ENCODE results near the gene ADH5. TPM values are rescaled to one million over a fixed set of nuclear protein-coding genes. Genes with fewer than 3 reads are reported as not detected.
"Not testable (repeated sequence)": the region's sequence is repeated elsewhere in the genome, so short reads cannot be mapped to it uniquely, and the experiment has no call there.

The ADH5 gene
- total and polyA plus RNA-seq, 2 donors (not counting 1 experiment from before 2014, with no cell fraction given): 23.9 to 65.6 TPM

GRCh38 chr4:99024481-99025275 lies 63.9 kb downstream of the ADH5 start:
- no peak for DNase-seq
- peaks cover 9% of the 10 kb centered on the region for H3K9me3 Mint-ChIP-seq (ENCODE audit: insufficient read depth)
- Histone ChIP-seq H4K20me1 (ENCODE audit: control insufficient read depth, insufficient read depth, low read length, poor library complexity, severe bottlenecking) (peaks cover 67% of the 10 kb centered on the region), H3K4me2 (replicated peaks; ENCODE audit: low read depth, low read length, poor library complexity, severe bottlenecking) (no peak overlapping the region), H3K27ac (ENCODE audit: low read length in 2 of 2) (no peak overlapping the region), H2AFZ (ENCODE audit: insufficient read depth, low read depth, low read length, poor library complexity, severe bottlenecking) (no peak overlapping the region), H3K9me3 (ENCODE audit: control extremely low read depth in 1 of 3, control insufficient read depth in 2 of 3, insufficient read depth in 1 of 3, low read length in 2 of 3) (peaks cover 0 to 20% (median 10%) of the 10 kb centered on the region in 3 donors), H3K79me2 (ENCODE audit: control insufficient read depth, insufficient read depth, low read length) (peaks cover 86% of the 10 kb centered on the region), H3K27me3 (replicated peaks in 1 of 4; ENCODE audit: control extremely low read depth in 1 of 4, control insufficient read depth in 3 of 4, insufficient read depth in 4 of 4, low read length in 3 of 4) (no peaks in the 10 kb centered on the region), H3K36me3 (replicated peaks in 1 of 2; ENCODE audit: control extremely low read depth in 1 of 2, control insufficient read depth in 1 of 2, extremely low read depth in 1 of 2, insufficient read depth in 2 of 2, low read length in 1 of 2) (peaks cover 0 to 4% of the 10 kb centered on the region in 2 experiments), H3K4me1 (ENCODE audit: control insufficient read depth in 2 of 2, insufficient read depth in 2 of 2, low read length in 2 of 2) (peaks cover under 1 to 8% of the 10 kb centered on the region in 2 donors), H3K9ac (ENCODE audit: low read length) (no peak overlapping the region), H3K4me3 (ENCODE audit: control extremely low read depth in 1 of 5, extremely low read depth in 1 of 5, insufficient read depth in 1 of 5, low read depth in 2 of 5, low read length in 4 of 5) (no peak overlapping the region)
- H3K4me3 Mint-ChIP-seq: no peak overlapping the region
- no peak overlapping the region for H3K27ac Mint-ChIP-seq
- no peak for ATAC-seq (ENCODE audit: low read depth)
- H3K27me3 Mint-ChIP-seq: no peaks in the 10 kb centered on the region
- intact Hi-C loops (cut with micrococcal nuclease): no loop called here
- TF ChIP-seq CTCF (IDR thresholded peaks at IDR 0.05) (no peak), EZH2 (IDR thresholded peaks at IDR 0.05; ENCODE audit: borderline replicate concordance, insufficient read depth, low read depth, low read length, poor library complexity, severe bottlenecking) (no peak)
- H3K4me1 Mint-ChIP-seq: peaks cover 56% of the 10 kb centered on the region
- ChIA-PET POLR2A (no interaction called here), CTCF (interaction anchor here (1.2 kb wide), 1 partner anchor 32 kb away, joined by 3 read pairs; no protein-coding TSS in a partner anchor)
- WGBS (ENCODE audit: insufficient coverage): 97% methylated on average over 5 of the region's 7 CpGs

DNA sequence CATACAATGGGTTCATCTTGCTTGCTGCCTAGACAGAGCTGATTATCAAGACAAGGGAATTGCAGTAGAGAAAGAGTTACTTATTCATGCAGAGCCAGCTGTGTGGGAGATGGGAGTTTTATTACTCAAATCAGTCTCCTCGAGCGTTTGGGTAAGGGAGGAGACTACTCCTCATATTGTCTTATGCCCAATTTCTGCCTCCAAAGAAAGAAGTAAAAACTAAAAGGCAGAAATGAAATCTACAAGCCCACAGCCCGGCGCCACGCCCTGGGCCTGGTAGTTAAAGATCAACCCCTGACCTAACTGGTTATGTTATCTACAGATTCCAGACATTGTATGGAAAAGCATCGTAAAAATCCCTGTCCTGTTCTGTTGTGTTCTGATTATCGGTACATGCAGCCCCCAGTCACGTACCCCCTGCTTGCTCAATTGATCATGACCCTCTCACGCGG lies 64.8 kb downstream of the ADH5 start:
- H3K79me2 ChIP-seq (ENCODE audit: control insufficient read depth, insufficient read depth, low read length): peaks cover 94% of the 10 kb centered on the region
- H3K4me3 ChIP-seq (ENCODE audit: control extremely low read depth in 1 of 5, extremely low read depth in 1 of 5, insufficient read depth in 1 of 5, low read depth in 2 of 5, low read length in 4 of 5); H3K4me2 ChIP-seq (replicated peaks; ENCODE audit: low read depth, low read length, poor library complexity, severe bottlenecking); H2AFZ ChIP-seq (ENCODE audit: insufficient read depth, low read depth, low read length, poor library complexity, severe bottlenecking); POLR2A ChIA-PET; H3K4me1 ChIP-seq (ENCODE audit: control insufficient read depth in 2 of 2, insufficient read depth in 2 of 2, low read length in 2 of 2); CTCF ChIA-PET; H3K4me3 Mint-ChIP-seq; H3K9ac ChIP-seq (ENCODE audit: low read length); H3K27ac Mint-ChIP-seq; H3K36me3 ChIP-seq (replicated peaks in 1 of 2; ENCODE audit: control extremely low read depth in 1 of 2, control insufficient read depth in 1 of 2, extremely low read depth in 1 of 2, insufficient read depth in 2 of 2, low read length in 1 of 2); DNase-seq; H3K27me3 Mint-ChIP-seq; H3K27ac ChIP-seq (ENCODE audit: low read length in 2 of 2); intact Hi-C loops (cut with micrococcal nuclease); ATAC-seq (ENCODE audit: low read depth); H3K9me3 Mint-ChIP-seq (ENCODE audit: insufficient read depth); H3K27me3 ChIP-seq (replicated peaks in 1 of 4; ENCODE audit: control extremely low read depth in 1 of 4, control insufficient read depth in 3 of 4, insufficient read depth in 4 of 4, low read length in 3 of 4): not testable (repeated sequence)
- H3K4me1 Mint-ChIP-seq: peaks cover 51% of the 10 kb centered on the region
- 100% methylated on average over 4 of the region's 10 CpGs for WGBS (ENCODE audit: insufficient coverage)
- H4K20me1 ChIP-seq (ENCODE audit: control insufficient read depth, insufficient read depth, low read length, poor library complexity, severe bottlenecking): peaks cover 72% of the 10 kb centered on the region
- peaks cover 0 to 20% (median 10%) of the 10 kb centered on the region in 3 donors for H3K9me3 ChIP-seq (ENCODE audit: control extremely low read depth in 1 of 3, control insufficient read depth in 2 of 3, insufficient read depth in 1 of 3, low read length in 2 of 3)
